HG03025 (cell line): ENCODE data around the gene HIVEP3.

Experiments
- ATAC-seq: cut with Tn5 transposase; IDR thresholded peaks from one replicate; pipeline ENCODE4 v1.9.1; 2021; ENCODE audit warnings: mild to moderate bottlenecking, moderate library complexity; ENCODE audit not compliant: unreplicated experiment, low FRiP score

Gene HIVEP3

DNA sequence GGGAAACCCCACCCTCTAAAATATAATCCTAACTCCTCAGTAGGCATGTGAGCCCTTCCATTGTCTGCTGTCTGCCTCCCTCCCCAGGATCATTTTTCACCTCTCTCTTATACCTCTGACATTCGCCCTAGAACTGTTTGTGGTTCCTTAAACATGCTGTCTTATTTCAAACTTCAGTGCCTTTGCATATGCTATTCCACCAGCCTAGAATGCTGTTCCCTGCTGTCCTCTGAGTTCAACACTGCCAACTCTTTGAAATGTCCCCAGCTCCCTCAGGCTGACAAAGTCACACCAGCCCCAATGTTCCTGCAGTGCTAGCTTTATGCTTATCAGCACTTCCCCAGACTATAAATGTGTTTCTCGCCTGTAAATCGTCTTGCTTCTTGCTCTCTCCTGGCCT is 119.5 kb downstream of the HIVEP3 start:
- no peak for ATAC-seq

DNA sequence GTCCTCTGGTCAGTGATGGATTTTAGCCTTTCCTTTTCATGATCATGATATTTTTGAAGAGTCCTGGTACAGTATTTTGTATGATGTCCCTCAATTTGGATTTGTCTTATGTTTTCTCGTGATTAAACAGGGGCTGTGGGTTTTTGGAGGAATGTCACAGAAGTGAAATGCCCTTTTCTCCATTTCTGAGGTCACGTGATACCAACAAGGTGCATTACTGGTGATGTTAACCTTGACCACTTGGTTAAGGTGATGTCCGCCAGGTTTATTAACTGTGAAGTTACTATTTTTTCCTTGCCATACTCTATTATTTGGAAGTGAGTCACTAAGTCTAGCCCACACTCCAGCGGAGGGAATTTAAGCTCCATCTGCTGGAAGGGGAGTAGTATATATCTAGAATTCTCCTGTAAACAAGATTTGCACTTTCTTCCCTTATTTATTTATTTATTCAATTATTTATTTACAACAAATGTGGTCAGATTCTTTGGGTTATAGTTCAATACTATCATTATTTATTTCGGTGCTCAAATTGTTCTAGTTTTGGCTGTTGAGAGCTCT is 123.4 kb downstream of the HIVEP3 start:
- ATAC-seq = no peak

DNA sequence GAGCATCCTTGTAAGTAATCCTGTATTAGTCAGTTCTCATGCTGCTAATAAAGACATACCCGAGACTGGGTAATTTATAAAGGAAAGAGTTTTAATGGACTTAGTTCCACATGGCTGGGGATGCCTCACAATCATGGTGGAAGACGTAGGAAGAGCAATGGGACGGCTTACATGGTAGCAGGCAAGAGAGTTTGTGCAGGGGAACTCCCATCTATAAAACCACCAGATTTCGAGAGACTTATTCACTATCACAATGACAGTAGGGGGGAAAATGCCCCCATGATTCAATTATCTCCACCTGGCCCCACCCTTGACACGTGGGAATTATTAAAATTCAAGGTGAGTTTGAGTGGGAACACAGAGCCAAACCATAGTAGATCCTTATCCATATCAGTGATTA is 124.7 kb downstream of the HIVEP3 start:
- no peak for ATAC-seq

DNA sequence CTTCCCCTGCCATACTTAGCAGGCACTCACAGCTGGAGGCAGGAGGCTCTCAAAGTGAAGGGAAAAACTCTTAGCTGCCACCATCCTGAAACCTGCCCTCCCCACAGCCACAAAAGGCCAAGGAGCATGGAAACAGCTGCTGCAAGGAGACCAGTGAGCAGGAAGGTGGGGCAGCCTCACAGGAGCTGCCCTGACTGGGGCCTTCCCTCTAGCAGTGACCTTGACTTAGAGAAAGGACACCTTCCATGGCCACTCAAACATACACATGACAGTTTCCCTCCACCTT is 126.3 kb downstream of the HIVEP3 start:
- ATAC-seq = no peak

DNA sequence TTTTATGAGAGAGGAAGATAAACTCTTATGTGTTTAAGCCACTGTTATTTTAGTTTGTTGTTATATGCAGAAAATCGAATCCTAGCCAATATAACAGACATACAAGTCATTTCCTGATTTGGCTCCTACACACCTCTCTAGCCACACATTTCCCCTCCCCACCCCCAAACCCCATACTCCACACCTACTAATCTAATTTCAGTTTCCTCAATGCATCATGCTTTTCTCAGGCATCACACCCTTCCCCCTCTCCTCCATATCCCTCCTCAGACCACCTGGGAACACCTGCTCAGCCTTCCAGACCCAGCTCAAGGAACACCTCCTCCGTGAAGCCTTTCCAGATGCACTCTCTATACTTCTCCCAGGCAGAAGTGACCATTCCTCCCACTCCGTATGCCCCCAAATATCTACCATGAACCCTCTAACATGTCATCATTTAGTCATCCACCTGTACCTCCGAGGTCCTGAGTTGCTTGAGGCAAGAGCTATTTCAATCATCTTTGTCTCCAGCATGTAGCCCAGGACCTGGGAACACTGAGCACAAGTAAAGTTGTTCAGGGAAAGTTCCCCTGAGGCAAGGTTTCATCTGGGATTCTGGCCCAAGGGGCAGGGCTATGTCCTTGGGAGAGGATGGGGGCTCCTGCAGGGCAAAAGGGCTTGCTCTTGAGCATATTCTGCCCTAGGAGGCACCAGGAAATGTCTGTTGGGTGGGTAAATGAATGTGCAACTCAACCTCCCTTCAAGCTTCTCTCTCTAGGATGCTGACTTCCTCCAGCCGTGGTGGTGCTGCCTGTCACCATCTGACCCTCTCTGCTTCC is 126.8 kb downstream of the HIVEP3 start:
- ATAC-seq = no peak

DNA sequence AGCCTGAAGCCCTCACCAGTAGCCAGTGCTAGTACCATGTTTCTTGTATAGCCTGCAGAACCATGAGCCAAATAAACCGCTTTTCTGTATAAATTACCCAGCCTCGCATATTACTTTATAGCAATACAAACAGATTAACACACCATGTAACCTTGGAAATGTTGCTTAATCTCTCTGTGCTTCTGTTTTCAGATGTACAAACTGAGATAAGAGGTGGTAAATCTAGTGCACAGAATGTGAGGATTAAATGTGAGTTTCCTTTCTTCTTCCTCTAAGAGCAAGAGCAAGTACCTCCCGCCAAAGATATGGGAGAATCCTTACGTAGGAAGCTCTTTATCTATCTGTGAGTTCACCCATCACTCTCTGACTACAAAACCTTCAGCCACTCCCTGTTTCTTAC is 128.4 kb downstream of the HIVEP3 start:
- no peak for ATAC-seq

DNA sequence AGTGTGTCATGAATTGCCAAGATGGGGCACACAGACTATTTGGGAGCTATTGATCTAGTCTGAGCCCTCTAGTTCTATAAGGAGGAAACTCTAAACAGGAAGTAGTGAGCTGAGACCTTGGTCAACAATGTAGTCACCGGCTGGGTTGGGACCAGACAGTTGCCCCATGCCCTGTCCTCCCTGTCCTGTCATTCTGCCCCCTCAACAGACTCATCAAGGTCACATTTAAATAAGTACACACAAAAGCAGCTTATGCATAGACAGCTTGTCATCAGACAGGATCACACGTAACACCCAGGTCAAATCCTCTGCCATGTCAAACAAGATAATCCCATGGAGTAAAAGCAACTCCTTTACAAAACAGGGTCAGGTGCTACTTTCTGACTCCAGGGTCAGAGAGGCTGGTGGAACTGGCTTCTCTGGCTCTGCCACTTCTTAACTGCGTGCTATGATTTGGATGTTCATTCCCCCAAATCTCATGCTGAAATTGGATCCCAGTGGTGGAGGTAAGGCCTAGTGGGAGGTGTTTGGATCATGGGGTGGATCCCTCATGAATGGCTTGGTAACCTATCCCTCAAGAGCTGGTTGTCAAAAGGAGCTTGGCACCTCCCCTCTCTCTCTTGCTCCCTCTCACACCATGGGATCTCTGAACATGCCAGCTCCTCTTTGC is 128.9 kb downstream of the HIVEP3 start:
- ATAC-seq = no peak

DNA sequence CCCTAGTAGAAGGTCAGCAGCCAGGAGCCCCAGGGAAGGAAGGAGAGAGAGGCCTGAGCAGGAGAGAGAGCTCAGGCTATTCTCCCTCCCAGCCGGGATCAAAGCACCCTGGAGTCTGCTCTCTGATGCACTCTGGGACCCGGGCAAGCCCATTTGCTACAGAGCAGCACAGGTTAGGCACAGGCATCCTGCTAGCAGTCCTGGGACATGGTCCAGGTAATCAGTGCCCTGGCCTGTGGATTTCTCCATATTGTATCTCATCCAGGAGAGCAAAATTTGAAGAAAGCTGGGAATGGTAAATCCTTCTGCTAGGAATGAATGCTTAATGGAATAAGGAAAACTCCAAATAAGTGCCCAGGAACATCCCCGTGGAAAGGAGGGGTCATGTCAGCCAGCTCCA is 130.3 kb downstream of the HIVEP3 start:
- ATAC-seq = no peak

DNA sequence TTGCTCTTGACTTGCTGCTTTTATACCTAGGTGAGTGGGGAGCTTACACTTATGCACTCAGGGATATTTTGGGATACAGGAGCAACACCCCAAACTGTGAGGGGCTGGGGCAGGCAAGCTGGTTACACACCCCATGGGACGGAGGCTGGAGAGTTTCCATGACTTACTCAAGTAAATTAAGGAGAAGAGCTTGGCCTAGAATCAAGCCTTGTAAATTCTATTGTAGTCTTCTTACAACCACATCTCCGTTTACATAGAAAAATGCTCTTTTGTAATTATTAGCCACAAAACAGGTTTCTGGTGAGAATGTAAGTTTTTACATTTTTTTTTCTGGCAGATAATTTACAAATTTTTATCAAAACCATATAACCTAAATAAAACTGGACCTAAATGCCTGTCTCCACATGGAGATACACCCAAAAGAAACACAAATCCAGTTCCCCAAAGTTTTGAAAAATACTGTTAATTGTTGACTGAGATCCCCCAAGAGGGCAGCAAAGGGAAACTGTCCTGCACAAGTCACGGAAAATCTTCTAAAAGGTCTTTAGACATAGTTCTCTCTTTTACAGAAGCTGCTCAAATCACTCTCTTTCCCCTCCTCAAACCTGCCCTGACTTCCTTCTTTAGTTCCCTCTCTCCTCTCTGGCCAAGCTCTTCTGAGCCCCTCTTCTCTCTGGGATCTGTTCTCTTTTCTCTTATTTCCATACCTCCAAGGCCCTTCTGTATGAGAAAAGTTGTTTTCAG is 134.0 kb downstream of the HIVEP3 start:
- ATAC-seq = no peak

DNA sequence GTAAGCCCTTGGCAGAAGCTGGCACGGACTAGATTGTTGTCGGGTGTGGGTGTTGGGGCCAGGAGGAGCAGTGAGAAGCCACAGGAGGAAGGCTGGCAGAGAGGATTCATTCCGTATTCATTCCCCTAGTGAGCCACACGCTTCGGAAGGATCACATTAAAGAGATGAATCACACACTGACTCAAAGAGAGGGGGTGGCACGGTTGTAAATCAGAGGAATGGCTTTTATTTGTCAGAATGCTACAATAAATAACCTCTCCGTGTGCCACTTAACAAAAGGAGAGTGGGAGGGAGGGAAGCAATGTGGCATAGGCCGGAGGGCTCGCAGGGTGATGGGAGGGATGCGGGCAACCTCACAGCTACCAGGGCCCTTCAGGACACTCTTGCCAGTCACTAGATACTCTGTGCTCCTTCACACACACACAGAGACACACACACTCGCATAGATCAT is 135.5 kb downstream of the HIVEP3 start:
- ATAC-seq = no peak

DNA sequence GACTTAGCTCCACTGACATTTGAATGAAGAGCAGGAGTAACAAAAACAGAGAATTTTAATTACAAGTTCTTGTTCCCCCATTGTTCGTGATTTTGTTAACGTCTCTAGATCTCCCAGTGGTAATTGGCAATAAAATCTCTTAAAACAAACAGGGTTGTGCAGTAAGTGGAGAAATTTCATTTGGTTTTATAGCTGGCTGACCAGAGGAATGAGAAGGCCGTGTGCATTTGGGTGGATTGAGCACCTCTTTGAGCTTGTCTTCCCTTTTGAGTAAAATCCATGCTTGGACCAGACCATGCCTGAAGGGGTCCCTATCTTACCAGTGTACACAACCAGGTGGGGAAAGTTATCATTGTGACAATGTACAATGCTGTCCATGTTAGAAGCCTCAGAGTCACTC is 137.8 kb downstream of the HIVEP3 start:
- no peak for ATAC-seq

DNA sequence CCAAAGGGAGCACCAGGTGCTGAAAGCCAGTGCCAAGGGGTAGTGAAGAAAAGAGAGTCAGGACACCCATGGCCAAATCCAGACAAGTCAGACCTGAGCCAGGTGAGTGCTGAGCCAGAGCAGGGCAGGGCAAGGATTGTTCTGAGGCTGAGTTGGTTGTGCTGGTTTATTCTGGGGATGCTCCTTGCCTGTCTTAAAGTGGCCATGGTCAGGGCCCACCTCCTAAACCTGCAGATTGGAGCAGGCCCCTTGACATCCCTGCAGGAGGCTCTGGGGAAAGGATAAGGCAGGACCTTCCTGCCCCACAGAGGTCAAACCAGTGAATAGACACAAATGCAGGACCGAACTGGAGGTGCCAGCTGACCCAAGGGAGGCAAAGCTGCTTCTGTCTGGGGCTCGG is 138.4 kb downstream of the HIVEP3 start:
- ATAC-seq = no peak

DNA sequence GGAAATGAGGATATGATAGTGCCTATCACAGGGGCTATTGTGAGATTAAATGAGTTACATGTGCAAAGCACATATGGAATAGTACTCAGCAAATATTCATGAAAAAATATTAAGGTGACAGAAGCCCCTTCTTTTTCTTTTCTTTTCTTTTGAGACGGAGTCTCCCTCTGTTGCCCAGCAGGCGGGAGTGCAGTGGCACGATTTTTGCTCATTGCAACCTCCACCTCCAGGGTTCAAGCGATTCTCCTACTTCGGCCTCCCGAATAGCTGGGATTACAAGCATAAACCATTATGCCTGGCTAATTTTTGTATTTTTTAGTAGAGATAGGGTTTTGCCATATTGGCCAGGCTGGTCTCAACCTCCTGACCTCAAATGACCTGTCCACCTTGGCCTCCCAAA is 139.4 kb downstream of the HIVEP3 start:
- no peak for ATAC-seq

DNA sequence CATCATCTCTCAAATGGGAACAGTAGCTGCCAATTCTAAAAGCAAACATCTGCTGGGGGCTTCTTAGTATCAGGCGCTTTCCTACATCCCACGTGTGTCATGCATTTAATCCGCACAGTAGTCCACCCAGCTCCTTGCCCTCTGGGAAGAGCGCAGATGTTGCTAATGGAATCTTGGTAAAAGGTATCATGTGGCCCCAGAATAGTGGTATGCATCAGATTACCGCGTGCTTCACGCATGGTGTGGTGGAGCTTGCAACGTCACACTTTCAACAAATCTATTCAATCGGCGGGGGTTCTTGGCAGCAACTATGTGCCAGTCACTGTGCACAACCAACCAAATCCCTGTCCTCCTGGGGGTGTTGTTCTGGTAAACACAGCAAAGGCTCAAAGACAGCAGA is 141.0 kb downstream of the HIVEP3 start:
- no peak for ATAC-seq

DNA sequence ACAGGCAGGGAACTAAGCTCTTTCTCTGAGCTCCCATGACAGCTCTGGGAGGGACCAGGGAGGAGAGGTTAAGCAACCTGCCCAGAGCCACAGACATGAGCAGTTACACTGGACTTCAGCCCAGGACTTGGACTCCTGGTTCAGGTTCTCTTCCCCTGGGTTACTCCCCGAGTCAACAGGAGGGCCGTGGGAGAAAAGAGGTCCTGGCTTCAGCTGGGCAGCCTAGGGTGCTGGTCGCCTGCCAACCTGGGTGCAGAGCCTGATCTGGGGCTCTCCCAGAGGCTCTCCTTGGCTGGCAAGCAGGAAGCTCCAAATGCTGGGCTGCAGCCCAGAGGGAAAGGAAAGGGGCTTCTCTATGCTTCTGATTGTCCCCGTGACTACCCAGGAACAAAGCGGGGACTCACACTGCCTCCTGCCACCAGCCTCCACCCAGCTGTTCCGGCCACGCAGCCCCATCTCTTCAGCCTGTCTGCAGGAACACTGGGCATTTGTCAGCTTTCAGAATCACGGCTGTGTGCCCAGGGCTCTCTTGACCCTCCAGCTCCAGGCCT is 141.8 kb downstream of the HIVEP3 start:
- ATAC-seq = no peak

DNA sequence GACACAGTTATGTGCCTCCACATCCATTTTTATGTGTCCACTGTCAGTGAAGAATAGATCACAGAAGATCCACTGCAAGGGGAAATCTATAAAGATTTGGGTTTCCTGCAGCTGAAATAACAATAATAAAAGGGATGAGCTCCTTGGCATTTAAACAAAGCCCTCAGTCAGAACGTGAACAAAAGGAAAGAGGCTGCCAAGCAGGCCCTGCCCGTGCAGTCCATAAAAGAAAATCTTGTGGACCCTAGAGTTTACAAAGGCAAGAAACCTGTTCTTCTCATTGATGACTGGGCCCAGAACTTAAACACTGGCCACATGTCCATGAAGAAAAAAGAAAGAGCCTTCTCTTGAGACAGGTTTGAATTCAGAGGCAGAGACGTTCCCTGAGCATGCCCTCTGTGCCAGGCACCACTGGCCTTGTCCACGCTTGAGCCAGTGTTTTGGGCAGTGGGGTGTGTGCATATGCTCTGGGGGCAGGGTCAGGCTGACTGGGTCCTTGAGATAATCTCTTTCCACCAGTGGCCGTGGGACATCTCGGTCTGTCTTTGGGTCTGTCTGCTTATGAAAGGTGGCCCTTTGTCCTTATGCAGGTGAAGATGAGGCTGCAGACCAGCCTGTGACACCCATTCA is 142.7 kb downstream of the HIVEP3 start:
- ATAC-seq = no peak

DNA sequence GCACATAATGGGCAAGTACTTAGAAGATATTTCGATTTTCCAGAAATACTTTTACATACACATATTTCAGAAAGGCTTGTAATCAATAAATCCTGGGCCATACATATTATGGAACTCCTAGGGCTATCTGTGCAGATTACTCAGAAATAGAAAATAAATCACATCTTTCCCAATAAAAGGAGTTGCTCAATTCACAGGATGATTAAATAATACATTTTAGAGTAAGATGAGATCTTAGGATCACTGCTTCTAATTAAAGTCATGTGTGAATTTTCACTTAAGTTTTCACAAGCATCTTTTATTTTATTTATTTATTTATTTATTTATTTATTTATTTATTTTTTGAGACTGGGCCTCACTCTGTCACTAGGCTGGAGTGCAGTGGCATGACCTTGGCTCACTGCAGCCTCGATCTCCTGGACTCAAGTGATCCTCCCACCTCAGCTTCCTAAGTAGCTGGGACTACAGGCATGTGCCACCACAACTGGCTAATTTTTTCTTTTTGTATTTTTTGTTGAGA is 144.2 kb downstream of the HIVEP3 start:
- ATAC-seq = no peak

DNA sequence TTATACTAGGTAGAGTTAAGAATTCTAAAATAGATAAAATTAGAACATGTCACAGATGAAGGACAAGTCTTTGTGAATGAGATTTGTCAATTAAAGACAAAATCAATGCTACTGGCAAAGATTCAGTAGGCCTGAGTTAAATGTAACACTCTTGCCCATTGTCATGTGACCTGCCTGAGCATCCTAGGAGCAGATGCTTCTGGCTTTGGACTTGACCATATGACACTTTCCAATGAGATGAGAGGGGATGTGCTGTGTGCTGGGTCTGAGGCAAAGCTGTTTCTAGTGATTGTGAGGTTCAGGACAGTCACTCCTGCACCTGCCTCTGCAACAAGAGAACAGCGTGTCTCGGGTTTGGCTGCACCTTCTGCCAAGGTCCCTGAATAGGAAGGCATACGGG is 144.9 kb downstream of the HIVEP3 start:
- no peak for ATAC-seq

DNA sequence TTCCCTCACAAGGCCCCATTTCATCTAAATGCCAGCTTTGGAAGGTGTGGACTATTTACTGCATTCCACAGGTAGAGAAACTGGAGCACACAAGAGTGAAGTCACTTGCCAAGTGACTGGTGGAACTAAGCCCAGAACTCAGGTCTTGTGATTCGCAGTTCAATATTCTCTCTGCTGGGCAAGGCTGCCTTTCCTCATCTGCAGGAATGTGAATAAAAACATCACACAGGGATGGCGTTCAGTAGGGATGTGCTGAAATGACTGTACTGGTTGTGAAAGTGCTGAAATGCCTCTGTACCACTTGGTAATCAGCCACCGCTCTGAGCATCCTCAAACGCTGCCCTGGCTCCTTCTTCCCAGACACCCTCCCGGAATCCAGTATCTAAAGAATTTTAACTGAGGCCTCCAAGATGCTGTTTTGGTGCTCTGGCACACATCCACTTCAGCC is 145.6 kb downstream of the HIVEP3 start:
- no peak for ATAC-seq

DNA sequence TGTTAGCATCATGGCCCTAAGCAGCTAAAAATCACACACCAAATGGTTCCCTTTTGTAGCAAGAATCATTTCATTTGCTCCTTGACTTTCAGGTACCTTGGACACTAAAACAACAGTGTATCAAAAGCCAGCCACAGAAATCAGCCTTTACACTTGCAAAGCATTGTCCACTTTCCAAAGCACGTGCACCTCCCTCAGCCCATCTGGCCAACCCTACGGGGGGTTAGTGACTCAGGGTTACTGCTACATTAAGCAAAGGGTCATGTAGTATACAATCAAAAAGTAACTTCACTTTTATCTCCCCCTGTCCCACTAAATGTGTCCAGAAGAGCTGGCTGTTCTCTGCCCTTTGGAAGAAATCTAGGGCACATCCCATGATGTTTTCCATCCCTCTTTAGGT is 149.7 kb downstream of the HIVEP3 start:
- no peak for ATAC-seq
